Ovary (tissue), 9 donors: ENCODE results near the gene OCEL1. TPM values are rescaled to one million over a fixed set of nuclear protein-coding genes. Genes with fewer than 3 reads are reported as not detected.
"Not testable (repeated sequence)": the region's sequence is repeated elsewhere in the genome, so short reads cannot be mapped to it uniquely, and the experiment has no call there.

Experiments used
- DNase-seq, 5 donors: peaks; one replicate each; pipeline ENCODE4 v3.0.0-alpha.2; 2019 to 2020
- H3K27ac ChIP-seq, 2 donors: fragments of 200-600 bp; one replicate each; pipeline versions ENCODE4 v1.5.1 to v1.8.0; 2019 to 2022
- H3K27me3 ChIP-seq: fragments of 200-600 bp; one replicate; pipeline ENCODE4 v1.8.0; 2022
- H3K36me3 ChIP-seq: fragments of 200-600 bp; sonication (generic); one replicate; pipeline ENCODE4 v1.5.1; 2019
- H3K4me1 ChIP-seq: one replicate; pipeline ENCODE4 v1.8.1; 2013; ENCODE audit warnings: mild to moderate bottlenecking, moderate library complexity; ENCODE audit not compliant: insufficient read depth
- H3K4me3 ChIP-seq: fragments of 200-600 bp; sonication (generic); one replicate; pipeline ENCODE4 v1.5.1; 2017
- H3K9me3 ChIP-seq, 2 donors: fragments of 200-600 bp in 1 of 2; sonication (generic) in 1 of 2; one replicate each; pipeline versions ENCODE4 v1.5.1 to v1.8.1; 2013 to 2019; ENCODE audit warnings: mild to moderate bottlenecking in 1 of 2, moderate library complexity in 1 of 2
- EP300 ChIP-seq: sonication (generic); formaldehyde crosslinking; IDR thresholded peaks from one replicate; pipeline ENCODE4 v1.6.1; 2017; ENCODE audit warnings: antibody characterized with exemption
- POLR2A ChIP-seq: fragments of 450-650 bp; IDR thresholded peaks from one replicate; pipeline ENCODE4 v1.6.1; 2017; ENCODE audit warnings: antibody characterized with exemption, mild to moderate bottlenecking, moderate library complexity
- WGBS, 3 donors: extraction: QIAGEN DNeasy Blood & Tissue Kit in 1 of 3; methylation state at CpG; one replicate each; pipeline versions ENCODE4 v1.1.5 to v1.1.7; 2013 to 2017; 5-methylcytosine and 5-hydroxymethylcytosine counted together
- intact Hi-C, 4 donors: fragments of 100-400 bp; cut with DNase I; formaldehyde crosslinking; loops; one replicate each; pipeline versions ENCODE4 v1.11.0 to v1.15.1; 2022 to 2023
- polyA plus RNA-seq, 2 donors: library from polyadenylated mRNA; stranded (reverse); fragments of 200-250 nt in 1 of 2; fragments of 350-450 nt in 1 of 2; fragmentation: Illumina TruSeq in 1 of 2; extraction: RNeasy Lipid Tissue Mini Kit (QIAGEN cat#74804) in 1 of 2; gene quantifications; one replicate each; pipeline ENCODE4 v1.2.3, GENCODE V29; 2013 to 2014
- total RNA-seq, 7 donors: library from RNA; depleted of rRNA in 2 of 7; stranded (reverse); fragments of >200 nt in 2 of 7; fragmentation: NEBNext Ultra II Directional in 3 of 7; extraction: Animal tissue kit (Norgen Biotek cat#: 25700) in 3 of 7; gene quantifications; one replicate each; pipeline versions ENCODE4 v1.1.0 to v1.2.4, GENCODE V29; 2016 to 2023
- TF ChIP-seq, protein P1 (sequence below), 3 donors: fragments of 450-650 bp in 2 of 3; fragments of 200-600 bp in 1 of 3; IDR thresholded peaks; one replicate each; pipeline versions ENCODE4 v1.5.1 to v1.8.0; 2016 to 2022; ENCODE audit warnings: antibody characterized with exemption in 3 of 3, mild to moderate bottlenecking in 1 of 3
- donor health status: DM: no; HTN: no; CAD: no; lungs with moderate emphysema.
- donor health status: DM: no; HTN: no; CAD: no.
- donor health status: Bipolar disorder and iron deficiency.
- donor health status: DM: yes; HTN: yes; CAD: no.
- donor health status: DM: no; HTN: no; CAD: no.
- donor health status: DM: yes; HTN: yes; CAD: no.

The OCEL1 gene
- total and polyA plus RNA-seq, 9 donors = 6.4 to 39.8 (median 18.6) TPM

DNA sequence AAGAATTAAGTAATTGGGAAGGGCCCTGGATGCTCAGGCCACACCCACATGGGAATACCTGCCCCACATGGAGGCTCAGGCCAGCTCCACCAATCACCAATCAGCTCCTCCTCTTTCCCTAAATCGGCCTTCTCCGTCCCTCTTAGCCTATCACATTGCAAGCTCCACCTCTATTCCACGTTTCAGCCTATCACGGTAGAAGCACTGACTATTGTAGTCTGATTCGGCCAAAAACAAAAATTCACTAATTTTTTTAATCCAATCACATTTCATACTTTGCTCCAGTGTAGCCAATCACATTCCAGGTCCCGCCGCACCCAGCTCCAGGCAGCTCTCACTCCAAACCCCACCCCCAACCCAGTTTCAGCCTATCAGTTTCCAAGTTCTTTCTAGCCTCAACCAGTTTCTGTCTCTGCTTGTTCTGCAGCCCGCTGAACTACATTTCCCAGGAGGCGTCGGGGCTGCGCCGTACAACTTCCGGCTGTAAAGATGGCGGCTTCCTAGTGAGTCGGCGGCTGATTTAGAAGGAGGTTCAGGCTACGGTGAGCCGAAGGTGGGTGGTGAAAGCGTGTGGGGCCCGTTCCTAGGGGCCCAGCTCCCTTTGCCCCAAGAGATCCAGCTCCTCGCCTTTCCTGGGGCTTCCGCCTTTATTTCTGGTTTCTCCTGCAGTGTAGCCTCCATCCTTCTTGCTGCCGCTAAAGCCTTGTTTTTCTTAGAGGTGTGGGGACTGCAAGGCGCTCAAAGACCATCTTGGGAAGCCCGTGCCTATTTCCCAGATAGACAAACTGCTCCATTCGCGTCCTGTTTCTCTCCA is 41.2 kb downstream of the OCEL1 start, which contains the start of gene BABAM1:
BABAM1 (plus strand) TSS at position 469 of the 814 bp plus-strand sequence. CDS start 1,364 bp downstream, outside the sequence.
- peak within 1 kb of the TSS in 1 of 2 donors; percentile 48 for H3K27ac ChIP-seq
- intact Hi-C loops = loop anchor here in 1 of 4 donors (5.0 kb wide), 1 partner anchor 55 kb away; no protein-coding TSS in a partner anchor
- 0 to 1% (median 0%) methylated on average over 27 of the region's 27 CpGs for WGBS, 3 donors

DNA sequence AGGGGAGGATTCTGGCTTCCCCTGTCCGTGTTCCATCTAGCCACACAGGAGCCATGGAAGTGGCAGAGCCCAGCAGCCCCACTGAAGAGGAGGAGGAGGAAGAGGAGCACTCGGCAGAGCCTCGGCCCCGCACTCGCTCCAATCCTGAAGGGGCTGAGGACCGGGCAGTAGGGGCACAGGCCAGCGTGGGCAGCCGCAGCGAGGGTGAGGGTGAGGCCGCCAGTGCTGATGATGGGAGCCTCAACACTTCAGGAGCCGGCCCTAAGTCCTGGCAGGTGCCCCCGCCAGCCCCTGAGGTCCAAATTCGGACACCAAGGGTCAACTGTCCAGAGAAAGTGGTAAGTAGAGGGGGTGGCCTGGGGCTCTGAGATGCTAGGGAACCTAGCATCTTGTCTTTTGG is 42.7 kb downstream of the OCEL1 start:
- Histone ChIP-seq H3K27me3 (no peaks in the 10 kb centered on the region), H3K36me3 (no peaks in the 10 kb centered on the region), H3K4me3 (no peak overlapping the region), H3K27ac (no peak overlapping the region), H3K9me3 (no peaks in the 10 kb centered on the region), H3K4me1 (peaks cover 4% of the 10 kb centered on the region)
- intact Hi-C loops = loop anchor here in 1 of 4 donors (5.0 kb wide), 1 partner anchor 56 kb away; no protein-coding TSS in a partner anchor
- no peak for DNase-seq
- WGBS, 3 donors = 80 to 92% (median 90%) methylated on average over 13 of the region's 13 CpGs
- TF ChIP-seq EP300 (no peak), POLR2A (no peak)
- TF ChIP-seq, protein P1, sequence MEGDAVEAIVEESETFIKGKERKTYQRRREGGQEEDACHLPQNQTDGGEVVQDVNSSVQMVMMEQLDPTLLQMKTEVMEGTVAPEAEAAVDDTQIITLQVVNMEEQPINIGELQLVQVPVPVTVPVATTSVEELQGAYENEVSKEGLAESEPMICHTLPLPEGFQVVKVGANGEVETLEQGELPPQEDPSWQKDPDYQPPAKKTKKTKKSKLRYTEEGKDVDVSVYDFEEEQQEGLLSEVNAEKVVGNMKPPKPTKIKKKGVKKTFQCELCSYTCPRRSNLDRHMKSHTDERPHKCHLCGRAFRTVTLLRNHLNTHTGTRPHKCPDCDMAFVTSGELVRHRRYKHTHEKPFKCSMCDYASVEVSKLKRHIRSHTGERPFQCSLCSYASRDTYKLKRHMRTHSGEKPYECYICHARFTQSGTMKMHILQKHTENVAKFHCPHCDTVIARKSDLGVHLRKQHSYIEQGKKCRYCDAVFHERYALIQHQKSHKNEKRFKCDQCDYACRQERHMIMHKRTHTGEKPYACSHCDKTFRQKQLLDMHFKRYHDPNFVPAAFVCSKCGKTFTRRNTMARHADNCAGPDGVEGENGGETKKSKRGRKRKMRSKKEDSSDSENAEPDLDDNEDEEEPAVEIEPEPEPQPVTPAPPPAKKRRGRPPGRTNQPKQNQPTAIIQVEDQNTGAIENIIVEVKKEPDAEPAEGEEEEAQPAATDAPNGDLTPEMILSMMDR (IDR thresholded peaks at IDR 0.05) = no peak

More for the DNA sequence above, 41.2 kb downstream of the OCEL1 start, which contains the start of gene BABAM1:
- H3K4me1 ChIP-seq = peaks cover 4% of the 10 kb centered on the region
- no peaks in the 10 kb centered on the region for H3K36me3 ChIP-seq
- no peaks in the 10 kb centered on the region for H3K27me3 ChIP-seq
- DNase-seq = peak; percentile 91 to 97 (median 93)
- peak within 1 kb of the TSS; percentile 57 for H3K4me3 ChIP-seq
- TF ChIP-seq, protein P1 (IDR thresholded peaks at IDR 0.05) = no peak
- TF ChIP-seq POLR2A (no peak), EP300 (no peak)
- H3K9me3 ChIP-seq = no peaks in the 10 kb centered on the region

DNA sequence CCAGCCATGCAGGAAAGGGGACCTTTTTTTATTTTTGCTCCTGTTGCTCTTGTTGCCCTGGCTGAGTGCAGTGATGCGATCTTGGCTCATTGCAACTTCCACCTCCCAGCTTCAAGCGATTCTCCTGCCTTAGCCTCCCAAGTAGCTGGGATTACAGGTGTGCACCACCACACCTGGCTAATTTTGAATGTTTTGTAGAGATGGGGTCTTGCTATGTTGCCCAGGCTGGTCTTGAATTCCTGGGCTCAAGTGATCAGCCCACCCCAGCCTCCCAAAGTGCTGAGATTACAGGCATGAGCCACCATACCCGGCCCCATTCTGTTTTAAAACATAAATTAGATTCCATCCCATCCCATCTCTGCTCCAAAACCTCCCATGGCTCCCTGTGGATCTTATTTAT is 48.9 kb downstream of the OCEL1 start:
- H3K27me3 ChIP-seq, H3K4me1 ChIP-seq, DNase-seq, H3K36me3 ChIP-seq, H3K4me3 ChIP-seq, H3K27ac ChIP-seq, H3K9me3 ChIP-seq: not testable (repeated sequence)
- 98 to 99% (median 98%) methylated on average over 3 of the region's 3 CpGs for WGBS, 3 donors
- intact Hi-C loops = loop anchor here in 1 of 4 donors (10.0 kb wide), 2 partner anchors 70 to 450 kb away; partner anchors contain the start of gene SIN3B

DNA sequence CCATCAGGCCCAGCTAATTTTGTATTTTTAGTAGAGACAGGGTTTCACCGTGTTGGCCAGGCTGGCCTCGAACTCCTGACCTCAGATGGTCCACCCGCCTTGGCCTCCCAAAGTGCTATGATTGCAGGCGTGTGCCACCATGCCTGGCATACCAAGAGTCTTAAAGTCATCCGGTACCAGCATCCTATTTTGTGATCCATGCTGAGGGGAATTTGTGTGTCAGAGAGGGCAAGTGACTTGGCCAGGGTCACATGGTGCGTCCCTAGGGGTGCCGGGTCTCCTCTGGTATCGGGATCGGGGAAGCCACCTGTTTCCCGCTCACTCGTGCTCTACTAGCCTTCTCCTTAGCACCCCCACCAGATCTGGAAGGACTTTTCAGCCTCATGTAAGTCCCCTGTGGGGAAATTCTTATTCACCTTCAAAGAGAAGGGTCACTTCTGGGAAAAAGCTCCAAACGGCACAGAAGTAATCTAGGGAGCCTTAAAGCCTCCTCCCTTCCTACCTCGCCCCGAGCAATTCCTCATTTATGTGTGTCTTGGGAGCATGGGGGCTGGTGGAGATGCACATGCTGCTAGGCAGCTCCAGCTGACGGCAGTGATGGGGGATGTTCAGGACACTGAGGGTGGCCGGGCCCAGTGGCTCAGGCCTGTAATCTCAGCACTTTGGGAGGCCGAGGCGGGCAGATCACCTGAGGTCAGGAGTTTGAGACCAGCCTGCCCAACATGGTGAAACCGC is 49.6 kb downstream of the OCEL1 start:
- no peaks in the 10 kb centered on the region for H3K9me3 ChIP-seq
- no peaks in the 10 kb centered on the region for H3K36me3 ChIP-seq
- H3K27ac ChIP-seq = no peak overlapping the region
- no peaks in the 10 kb centered on the region for H3K27me3 ChIP-seq
- H3K4me3 ChIP-seq = no peak overlapping the region
- intact Hi-C loops = loop anchor here in 1 of 4 donors (10.0 kb wide), 2 partner anchors 71 to 451 kb away; partner anchors contain the start of gene SIN3B
- TF ChIP-seq POLR2A (no peak), EP300 (no peak)
- TF ChIP-seq, protein P1 (IDR thresholded peaks at IDR 0.05) = no peak
- H3K4me1 ChIP-seq = no peaks in the 10 kb centered on the region
- 86 to 90% (median 87%) methylated on average over 19 of the region's 19 CpGs for WGBS, 3 donors
- no peak for DNase-seq

Other genes with a start within 250 kb of the OCEL1 start
- 10 to 100 TPM in 1 of 7 donors, 1 to 10 TPM in 6; 5.1 to 13.0 (median 7.9) TPM for gene CPAMD8, start 199.4 kb upstream of the OCEL1 start, total RNA-seq
- 10 to 100 TPM in 1 of 2 donors, 1 to 10 TPM in 1; 2.4 to 11.4 TPM for gene CPAMD8, start 199.4 kb upstream of the OCEL1 start, polyA plus RNA-seq
- gene HAUS8, start 150.8 kb upstream of the OCEL1 start, total RNA-seq = 1 to 10 TPM; 4.3 to 7.0 (median 5.5) TPM
- gene HAUS8, start 150.8 kb upstream of the OCEL1 start, polyA plus RNA-seq = 1 to 10 TPM; 4.1 to 7.2 TPM
- gene MYO9B, start 150.4 kb upstream of the OCEL1 start, total RNA-seq = 10 to 100 TPM; 17.9 to 56.3 (median 38.4) TPM
- gene MYO9B, start 150.4 kb upstream of the OCEL1 start, polyA plus RNA-seq = 10 to 100 TPM; 25.1 to 34.1 TPM
- gene USE1, start 10.9 kb upstream of the OCEL1 start, total RNA-seq = 10 to 100 TPM; 23.8 to 42.1 (median 30.9) TPM
- gene USE1, start 10.9 kb upstream of the OCEL1 start, polyA plus RNA-seq = 10 to 100 TPM; 15.8 to 50.3 TPM
- 10 to 100 TPM; 21.5 to 46.4 (median 28.4) TPM for gene NR2F6, start 19.7 kb downstream of the OCEL1 start, total RNA-seq
- 10 to 100 TPM in 1 of 2 donors, 1 to 10 TPM in 1; 3.7 to 10.5 TPM for gene NR2F6, start 19.7 kb downstream of the OCEL1 start, polyA plus RNA-seq
- 1 to 10 TPM; 1.5 to 7.0 (median 2.0) TPM for gene USHBP1, start 38.5 kb downstream of the OCEL1 start, total RNA-seq
- gene USHBP1, start 38.5 kb downstream of the OCEL1 start, polyA plus RNA-seq = 1 to 10 TPM; 1.1 to 8.9 TPM
- 10 to 100 TPM; 37.4 to 74.8 (median 57.8) TPM for gene BABAM1, start 41.2 kb downstream of the OCEL1 start, total RNA-seq
- 10 to 100 TPM; 62.6 to 99.1 TPM for gene BABAM1, start 41.2 kb downstream of the OCEL1 start, polyA plus RNA-seq
- 1 to 10 TPM in 4 of 7 donors, under 1 TPM in 3; 0.23 to 1.6 (median 1.4) TPM for gene ANKLE1, start 55.7 kb downstream of the OCEL1 start, total RNA-seq
- gene ANKLE1, start 55.7 kb downstream of the OCEL1 start, polyA plus RNA-seq = under 1 TPM; 0.12 to 0.65 TPM
- 10 to 100 TPM; 12.4 to 25.1 (median 19.1) TPM for gene ABHD8, start 77.2 kb downstream of the OCEL1 start, total RNA-seq
- gene ABHD8, start 77.2 kb downstream of the OCEL1 start, polyA plus RNA-seq = 10 to 100 TPM in 1 of 2 donors, under 1 TPM in 1; 0.55 to 15.3 TPM
- 10 to 100 TPM; 39.5 to 93.4 (median 53.4) TPM for gene MRPL34, start 79.6 kb downstream of the OCEL1 start, total RNA-seq
- gene MRPL34, start 79.6 kb downstream of the OCEL1 start, polyA plus RNA-seq = 10 to 100 TPM; 62.7 to 93.0 TPM
- gene DDA1, start 83.3 kb downstream of the OCEL1 start, total RNA-seq = 10 to 100 TPM in 6 of 7 donors, 1 to 10 TPM in 1; 6.3 to 29.3 (median 18.6) TPM
- gene DDA1, start 83.3 kb downstream of the OCEL1 start, polyA plus RNA-seq = 10 to 100 TPM; 29.1 to 32.6 TPM
- gene ANO8, start 108.6 kb downstream of the OCEL1 start, total RNA-seq = 1 to 10 TPM; 2.0 to 8.9 (median 4.0) TPM
- 1 to 10 TPM; 2.1 to 3.7 TPM for gene ANO8, start 108.6 kb downstream of the OCEL1 start, polyA plus RNA-seq
- 10 to 100 TPM; 11.4 to 22.9 (median 18.2) TPM for gene GTPBP3, start 111.3 kb downstream of the OCEL1 start, total RNA-seq
- 10 to 100 TPM in 1 of 2 donors, 1 to 10 TPM in 1; 4.5 to 11.6 TPM for gene GTPBP3, start 111.3 kb downstream of the OCEL1 start, polyA plus RNA-seq
- 10 to 100 TPM in 2 of 7 donors, 1 to 10 TPM in 5; 2.0 to 22.7 (median 8.3) TPM for gene PLVAP, start 151.1 kb downstream of the OCEL1 start, total RNA-seq
- 10 to 100 TPM in 1 of 2 donors, 1 to 10 TPM in 1; 2.7 to 15.0 TPM for gene PLVAP, start 151.1 kb downstream of the OCEL1 start, polyA plus RNA-seq
- 10 to 100 TPM in 1 of 7 donors, 1 to 10 TPM in 5, under 1 TPM in 1; 0.69 to 13.6 (median 6.1) TPM for gene CCDC194, start 168.0 kb downstream of the OCEL1 start, total RNA-seq
- gene CCDC194, start 168.0 kb downstream of the OCEL1 start, polyA plus RNA-seq = 1 to 10 TPM; 1.2 to 1.8 TPM
- gene BST2, start 179.4 kb downstream of the OCEL1 start, total RNA-seq = 100 to 1,000 TPM; 400 to 715 (median 557) TPM
- 100 to 1,000 TPM; 207 to 760 TPM for gene BST2, start 179.4 kb downstream of the OCEL1 start, polyA plus RNA-seq
- gene MVB12A, start 193.8 kb downstream of the OCEL1 start, total RNA-seq = 10 to 100 TPM; 54.4 to 90.4 (median 81.4) TPM
- 10 to 100 TPM in 1 of 2 donors, 1 to 10 TPM in 1; 7.6 to 77.8 TPM for gene MVB12A, start 193.8 kb downstream of the OCEL1 start, polyA plus RNA-seq
- 10 to 100 TPM in 2 of 7 donors, 1 to 10 TPM in 5; 1.4 to 14.1 (median 7.5) TPM for gene TMEM221, start 222.4 kb downstream of the OCEL1 start, total RNA-seq
- gene TMEM221, start 222.4 kb downstream of the OCEL1 start, polyA plus RNA-seq = 1 to 10 TPM; 2.5 to 3.2 TPM
- gene NXNL1, start 234.7 kb downstream of the OCEL1 start, total RNA-seq = not detected
- gene NXNL1, start 234.7 kb downstream of the OCEL1 start, polyA plus RNA-seq = under 1 TPM in 1 of 2 donors, not detected in 1; 0.11 TPM
- 10 to 100 TPM; 27.3 to 43.1 (median 37.8) TPM for gene SLC27A1, start 244.3 kb downstream of the OCEL1 start, total RNA-seq
- gene SLC27A1, start 244.3 kb downstream of the OCEL1 start, polyA plus RNA-seq = 10 to 100 TPM in 1 of 2 donors, 1 to 10 TPM in 1; 4.6 to 42.3 TPM